GM21528 (cell line): ENCODE data around the gene COG2.

Source experiments
- ATAC-seq: cut with Tn5 transposase; IDR thresholded peaks from one replicate; pipeline ENCODE4 v1.9.1; 2021; ENCODE audit warnings: mild to moderate bottlenecking, moderate library complexity; ENCODE audit not compliant: unreplicated experiment, low FRiP score

Gene COG2

DNA sequence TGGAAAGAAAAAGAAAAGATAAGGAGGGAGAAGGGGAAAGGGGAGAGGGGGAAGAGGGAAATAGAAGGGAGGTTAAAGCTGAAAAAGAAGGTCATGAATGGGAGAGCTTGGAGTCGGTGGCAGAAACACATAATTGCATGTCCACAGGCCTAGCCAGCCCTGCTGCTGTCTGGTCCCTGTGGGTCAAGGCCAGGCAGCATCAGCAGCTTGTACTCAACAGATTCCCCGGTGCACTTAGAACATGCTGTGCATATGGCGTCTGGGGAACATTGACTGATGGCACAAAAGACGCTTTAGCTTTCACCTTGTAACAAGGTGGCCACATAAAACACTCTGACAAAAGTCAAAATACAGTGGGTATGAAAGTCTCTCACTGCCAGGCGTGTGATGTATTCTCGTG lies 25.9 kb downstream of the COG2 start:
- ATAC-seq = no peak

DNA sequence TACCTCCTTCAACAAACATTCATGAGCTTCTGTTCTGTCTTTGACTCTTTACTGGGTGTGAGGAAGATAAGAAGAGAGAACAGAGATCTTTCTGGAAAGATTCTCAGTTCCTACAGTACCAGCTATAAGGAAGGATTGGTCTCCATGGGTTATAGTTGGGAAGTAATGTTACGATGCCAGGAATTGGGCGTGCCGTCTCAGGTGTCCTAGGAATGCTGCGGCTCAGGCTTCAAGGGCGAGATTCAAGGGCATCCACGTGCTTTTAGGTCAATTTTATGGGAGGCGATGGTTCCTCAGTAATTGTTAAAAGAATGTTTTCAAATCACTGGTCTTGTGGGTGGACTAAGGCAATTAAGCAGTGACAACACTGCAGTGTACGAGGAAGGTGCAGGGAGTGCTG lies 27.3 kb downstream of the COG2 start:
- no peak for ATAC-seq

DNA sequence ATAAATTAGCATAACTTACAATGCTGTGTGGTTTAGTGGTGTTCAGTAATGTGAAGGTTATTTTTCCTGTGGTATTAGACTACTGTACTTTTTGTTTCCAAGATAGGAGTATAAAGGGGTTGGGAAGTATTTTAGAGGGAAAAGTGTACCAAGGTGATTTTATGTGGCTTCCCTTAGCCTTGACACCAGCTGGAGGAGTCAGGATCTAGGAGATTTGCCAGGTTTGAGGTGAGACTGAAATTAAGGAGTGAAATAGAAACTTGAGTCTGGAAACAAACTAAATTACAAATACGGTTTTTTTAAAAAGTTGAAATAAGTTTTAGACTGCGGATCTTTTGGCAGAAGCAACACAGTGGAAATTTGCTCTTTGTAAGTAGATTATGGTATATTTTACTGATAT lies 32.3 kb downstream of the COG2 start:
- ATAC-seq = no peak

DNA sequence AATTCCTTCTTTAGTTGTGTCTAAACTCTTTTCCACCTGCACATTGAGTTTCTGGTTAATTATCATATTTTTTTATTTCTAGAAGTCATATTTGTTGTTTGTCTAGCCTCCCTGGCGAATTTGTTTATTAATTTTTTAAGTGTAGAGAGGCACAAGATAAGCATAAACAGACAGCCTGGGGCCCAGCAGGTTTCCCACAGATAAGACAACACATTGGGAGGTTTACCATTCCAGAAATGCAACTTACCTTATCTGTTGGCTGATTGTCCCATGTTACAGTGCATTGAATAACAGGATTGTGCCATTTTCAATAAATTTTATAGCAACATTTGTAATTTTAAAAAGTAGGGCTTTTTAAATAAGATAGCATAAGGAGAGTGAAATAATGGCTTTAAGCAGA lies 34.9 kb downstream of the COG2 start:
- ATAC-seq = no peak

DNA sequence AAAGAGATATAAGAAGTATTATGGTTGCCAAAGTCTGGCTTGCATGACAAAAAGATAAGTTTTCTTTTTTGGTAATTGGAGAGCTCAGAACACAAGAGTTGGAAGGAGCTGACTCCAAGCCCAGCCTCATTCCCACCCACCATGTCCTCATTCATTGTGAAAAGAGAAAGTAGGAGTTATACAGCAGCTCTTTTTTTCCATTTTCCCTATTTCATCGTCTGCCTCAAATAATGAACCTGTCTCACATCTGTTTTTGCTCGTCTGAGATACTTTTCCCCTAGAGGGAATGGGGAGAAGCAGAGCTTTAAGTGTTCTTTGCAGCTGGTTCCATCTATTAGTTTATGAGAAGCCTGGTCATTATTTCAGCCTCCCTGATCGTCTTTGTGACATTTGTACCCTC lies 36.9 kb downstream of the COG2 start:
- ATAC-seq = no peak

DNA sequence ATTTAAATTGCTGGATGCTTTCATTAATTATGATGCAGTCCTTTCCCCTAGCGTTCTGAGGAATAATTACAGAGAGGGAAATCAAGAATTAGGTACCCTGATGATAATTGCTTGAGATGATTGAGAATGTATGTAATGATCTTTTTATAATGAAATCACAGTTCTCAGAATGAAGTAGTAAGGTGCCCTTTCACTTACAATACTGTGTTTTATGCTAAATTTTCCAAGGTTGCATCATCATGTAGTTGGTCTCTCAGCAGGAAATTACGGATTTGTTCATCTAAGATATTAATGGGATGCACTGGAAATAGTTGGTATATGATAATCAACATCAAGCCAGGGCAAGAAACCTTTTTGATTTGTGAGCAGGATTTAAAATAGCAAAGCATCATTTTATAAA lies 37.5 kb downstream of the COG2 start:
- no peak for ATAC-seq

DNA sequence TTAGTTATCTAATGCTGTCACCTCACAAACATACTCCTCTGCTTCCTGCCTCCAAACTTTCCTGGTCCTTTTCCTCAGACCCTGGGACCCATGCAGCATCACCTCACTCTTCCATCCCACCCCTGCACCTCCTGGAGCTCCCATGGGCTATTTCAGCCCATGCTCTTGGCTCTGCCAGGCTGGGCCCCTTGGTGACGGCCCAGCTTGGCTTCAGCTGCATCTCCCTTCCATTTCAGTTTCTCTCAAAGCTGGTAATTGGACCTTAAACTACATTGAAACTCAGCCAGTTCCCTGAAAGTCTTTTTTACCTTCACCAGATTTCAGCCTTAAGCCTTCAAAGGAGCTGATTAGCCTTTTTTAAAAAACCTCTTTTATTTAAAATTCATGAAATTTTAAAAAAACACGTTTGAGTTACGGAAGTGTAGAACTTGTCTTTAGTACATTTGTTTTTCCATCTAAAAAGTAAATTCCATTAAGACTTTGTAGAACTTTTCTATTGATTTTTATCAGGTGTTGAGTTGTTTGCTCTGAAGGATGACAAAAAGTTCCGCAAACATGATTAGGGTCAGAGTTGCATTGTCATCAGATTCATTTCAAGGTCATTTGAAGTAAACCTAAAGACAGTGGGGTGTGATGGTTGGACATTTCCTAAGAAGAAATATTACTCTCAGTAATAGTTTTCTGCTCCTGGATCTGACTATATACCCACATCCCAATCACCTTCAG lies 38.2 kb downstream of the COG2 start:
- no peak for ATAC-seq

DNA sequence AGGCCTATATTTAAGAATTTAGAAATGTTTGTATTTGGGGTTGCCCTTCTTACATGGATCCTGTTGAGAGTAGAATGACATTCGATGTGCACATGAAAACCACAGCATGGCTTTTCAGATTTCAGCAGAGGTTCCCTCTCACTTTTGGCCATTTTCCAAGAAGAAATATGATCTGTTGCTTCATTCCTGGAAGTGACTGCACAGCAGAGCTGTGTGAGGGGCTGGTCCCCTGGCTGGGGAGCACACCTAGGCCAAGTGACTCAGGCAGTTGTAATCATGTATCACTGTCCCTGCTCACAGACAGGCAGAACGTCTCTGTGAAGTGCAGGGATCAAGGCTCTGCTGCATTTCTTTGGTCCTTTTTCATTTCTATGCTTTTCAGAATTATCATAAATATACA lies 39.3 kb downstream of the COG2 start:
- no peak for ATAC-seq

DNA sequence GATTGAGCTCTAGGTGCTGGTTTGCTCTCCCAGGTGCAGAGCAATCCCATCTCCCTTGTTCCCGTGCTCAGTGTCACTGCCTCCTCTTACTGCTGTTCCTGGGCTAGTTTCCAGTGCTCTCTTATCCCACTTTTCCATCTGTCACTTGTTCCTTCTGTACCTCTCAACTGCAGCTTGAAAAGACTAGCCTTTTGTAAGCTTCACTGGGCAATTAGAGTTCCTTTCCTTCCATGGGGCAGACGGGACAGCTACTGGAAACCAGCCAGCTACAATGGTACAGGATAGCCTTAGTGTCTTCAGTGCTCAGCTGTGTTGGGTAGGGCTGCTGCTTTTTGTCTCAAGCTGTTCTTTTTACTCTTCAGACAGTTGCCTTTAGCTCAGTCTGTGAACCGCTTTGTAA lies 40.0 kb downstream of the COG2 start:
- no peak for ATAC-seq

DNA sequence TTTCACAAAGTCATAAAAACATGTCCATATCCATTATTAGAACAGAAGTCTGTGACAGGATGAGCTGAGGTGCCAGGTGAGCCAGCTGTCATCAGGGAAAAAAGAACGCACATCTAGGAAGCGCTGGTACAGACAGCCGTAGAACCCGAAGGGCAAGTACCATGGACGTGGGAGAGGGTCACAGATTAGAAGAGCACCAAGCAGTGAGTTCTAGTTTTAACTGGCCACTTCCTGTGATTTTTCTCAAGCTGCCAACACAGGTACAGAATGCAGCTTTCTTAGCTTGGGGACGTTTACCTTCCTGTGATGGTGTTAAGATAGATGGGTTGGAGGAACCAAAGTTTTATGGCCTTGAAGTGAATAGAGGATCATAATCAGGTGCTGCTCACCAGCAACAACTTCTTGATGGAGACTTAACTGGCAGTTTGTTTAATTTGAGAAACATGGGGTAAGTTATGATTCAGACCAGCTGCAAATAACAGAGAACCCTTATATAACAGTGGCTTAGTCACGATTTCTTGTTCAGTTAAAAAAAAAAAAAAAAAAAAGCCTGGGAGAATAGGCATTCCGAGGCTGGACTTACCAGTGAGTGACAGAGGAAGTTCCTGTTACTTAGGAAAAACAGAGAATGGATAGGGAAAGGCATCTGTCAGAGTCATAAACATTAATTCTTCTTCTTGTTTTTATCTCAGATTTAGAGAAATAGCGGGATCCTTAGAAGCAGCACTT lies 40.8 kb downstream of the COG2 start:
- no peak for ATAC-seq

DNA sequence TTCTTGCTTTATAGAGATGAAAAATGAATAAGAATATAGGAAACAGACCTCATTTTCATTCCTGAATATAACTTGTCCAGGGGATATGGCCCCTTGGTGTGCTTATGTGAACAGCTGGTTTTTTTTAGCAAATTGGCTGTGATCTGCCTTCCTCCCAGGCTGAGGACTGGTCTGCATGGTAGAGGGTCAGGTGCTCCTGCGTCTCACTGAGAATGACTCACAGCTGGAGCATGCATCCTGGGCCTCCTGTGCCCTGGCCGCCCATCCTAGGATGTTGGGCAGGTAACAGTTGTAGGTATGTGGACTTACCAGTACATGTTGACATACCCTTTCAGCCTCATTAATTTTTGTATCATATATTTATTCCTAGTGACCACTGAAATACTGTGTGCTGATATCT lies 41.9 kb downstream of the COG2 start:
- ATAC-seq = no peak

DNA sequence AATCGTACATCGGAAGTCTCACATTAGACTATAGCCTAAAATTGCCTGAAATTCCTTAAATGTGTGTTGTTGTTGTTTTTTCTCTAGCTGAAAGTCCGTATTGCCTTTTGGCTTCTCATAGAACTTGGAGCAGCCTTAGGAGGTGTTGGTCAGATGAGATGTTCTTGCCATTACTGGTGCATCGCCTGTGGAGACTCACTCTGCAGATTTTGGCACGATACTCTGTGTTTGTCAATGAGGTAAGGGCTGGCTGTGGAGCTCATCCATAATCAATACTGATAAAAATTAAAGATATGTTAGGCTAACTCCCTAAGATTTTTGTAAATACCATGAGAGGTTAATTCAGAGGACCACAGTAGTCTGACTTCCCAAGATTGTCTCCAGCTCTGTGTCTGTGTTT lies 42.7 kb downstream of the COG2 start:
- no peak for ATAC-seq

DNA sequence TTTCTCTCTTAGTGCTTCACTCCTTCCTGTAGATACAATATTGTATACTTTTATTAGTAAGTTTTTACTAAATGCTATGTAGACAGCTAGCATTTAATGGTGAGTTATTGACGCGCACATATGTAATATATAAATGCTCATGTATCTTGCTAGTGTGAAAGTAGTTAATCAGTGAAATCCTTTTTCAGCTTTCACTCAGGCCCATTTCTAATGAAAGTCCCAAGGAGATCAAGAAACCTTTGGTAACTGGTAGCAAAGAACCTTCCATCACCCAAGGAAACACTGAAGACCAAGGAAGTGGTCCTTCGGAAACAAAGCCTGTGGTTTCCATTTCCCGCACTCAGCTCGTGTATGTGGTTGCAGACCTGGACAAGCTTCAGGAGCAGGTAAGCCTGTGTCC lies 44.5 kb downstream of the COG2 start:
- no peak for ATAC-seq

DNA sequence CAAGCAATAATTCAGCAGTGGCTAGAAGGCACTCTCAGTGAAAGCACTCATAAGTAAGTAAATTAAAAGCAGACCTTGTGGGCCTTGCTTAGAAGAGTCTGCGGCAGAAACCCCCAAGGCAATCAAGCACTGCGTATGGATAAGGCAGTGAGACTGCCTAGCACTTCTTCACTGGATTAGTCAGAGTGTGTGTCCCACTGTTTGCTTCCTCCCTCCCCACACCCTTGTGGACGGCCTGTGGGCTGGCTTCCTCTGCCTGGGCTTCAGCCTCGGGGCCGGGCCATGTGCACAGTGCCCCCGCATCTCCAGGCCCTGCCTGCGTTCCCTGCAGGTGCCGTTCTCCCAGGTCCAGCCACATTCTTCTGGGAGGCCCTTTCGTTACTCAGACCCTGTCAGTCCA lies 47.8 kb downstream of the COG2 start:
- no peak for ATAC-seq

DNA sequence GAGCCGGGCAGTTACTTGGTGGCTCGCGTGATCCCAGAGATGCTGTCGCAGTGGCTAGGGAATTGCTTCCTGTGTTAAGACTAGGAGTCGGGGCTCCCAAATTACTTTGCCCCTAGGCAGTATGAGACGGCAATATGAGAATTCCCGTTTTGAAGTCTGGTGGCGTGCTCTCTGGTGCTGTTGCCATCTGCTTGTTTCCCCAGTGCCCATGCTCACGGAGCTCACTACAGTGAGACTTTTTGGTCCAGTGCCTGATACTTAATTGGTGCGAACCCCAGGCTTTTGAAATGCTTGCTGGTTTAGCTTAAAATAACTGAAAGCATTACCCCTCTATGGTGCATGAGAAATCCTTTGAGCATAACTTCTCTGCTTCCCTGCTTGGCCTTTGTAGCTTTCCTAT lies 49.3 kb downstream of the COG2 start:
- no peak for ATAC-seq

DNA sequence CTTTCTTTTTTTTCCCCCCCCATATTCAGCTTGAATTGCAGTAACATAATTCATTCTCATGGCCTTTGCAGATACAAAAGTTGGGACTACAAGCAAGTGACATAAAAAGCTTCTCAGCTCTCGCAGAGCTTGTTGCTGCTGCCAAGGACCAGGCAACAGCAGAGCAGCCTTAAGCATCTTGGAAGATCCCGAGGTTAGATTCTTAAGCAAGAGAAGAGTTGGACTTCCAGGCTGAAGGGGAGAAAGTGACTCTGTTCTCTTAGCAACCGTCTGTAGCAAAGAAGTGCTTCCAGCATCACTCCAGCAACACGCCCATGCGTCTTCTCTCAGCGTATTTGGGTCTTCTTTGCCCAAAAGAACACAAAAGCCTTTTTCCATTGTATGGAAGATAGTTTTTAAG lies 50.9 kb downstream of the COG2 start:
- ATAC-seq = no peak

DNA sequence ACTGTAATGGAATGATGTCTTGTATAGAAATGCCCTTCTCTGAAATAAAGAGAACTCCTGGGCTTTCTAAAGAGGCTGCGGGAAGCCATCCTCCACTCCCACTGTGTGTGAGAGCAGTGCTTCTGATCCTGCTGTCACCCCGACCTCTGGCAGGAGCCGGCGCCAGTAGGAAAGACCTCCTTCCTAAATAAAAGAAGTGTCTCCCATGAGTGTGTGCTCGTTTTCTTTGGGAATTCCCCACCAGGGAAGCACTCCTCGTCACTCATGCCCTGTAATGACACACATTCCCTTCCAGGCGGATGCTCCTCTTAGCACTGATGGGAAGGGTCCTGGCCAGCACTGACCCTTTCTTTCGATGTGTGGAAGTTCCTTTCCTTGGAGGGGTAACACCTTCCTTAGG lies 51.5 kb downstream of the COG2 start:
- no peak for ATAC-seq

DNA sequence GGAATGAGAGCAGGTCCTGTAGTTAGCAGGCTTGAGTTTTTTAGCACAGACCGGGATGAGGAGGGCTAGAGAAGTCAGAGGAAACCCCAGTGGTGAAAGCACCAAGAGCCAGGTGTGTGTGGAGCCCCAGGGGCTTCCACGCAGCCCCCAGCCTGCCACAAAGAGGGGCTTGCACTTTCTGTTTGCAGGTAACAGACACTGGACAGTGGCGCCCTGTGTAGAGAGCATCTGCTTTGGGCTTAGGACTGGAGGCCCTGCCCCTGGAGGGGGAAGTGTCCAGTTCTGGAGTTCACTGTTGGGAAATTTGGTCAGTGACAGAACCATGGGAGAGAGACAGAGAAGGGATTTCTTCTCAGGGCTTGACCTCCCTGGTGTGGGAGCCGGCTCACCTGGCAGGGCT lies 52.2 kb downstream of the COG2 start:
- no peak for ATAC-seq

DNA sequence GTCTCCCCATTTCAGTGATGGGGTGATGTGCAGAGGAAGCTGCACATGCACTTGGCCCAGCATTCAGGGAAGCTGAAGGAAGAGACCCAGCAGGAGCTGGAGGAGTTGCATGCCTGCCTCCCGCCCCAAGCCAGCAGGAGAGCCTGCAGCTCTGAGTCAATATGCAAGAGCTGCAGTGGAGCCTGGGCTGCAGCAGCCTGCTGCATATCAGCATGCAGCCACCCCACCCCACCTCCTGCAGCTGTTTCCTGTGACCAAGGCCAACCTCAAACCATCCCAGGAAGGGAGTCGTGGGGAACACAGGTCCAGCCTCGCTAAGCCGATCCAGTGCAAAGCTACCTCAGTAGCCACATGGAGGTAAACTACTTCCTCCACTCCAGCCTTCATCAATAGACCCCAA lies 52.7 kb downstream of the COG2 start:
- ATAC-seq = no peak

DNA sequence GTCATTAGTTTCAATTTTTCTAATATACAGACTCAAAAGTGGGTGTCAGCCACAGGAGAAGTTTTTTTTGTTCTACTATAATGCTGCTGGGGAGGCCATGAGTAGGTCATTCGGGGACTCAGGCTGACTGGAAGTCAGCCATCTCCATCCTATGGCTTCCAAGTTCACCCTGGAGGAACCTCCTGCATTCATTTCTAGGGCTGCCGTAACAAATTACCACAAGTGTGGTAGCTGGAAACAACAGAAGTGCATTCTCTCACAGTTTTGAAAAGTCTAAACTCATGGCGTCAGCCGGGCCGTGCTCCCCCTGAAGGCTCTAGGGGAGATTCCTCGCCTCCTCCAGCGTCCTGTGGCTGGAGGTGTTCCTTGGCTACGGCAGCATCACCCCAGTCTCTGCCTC lies 53.9 kb downstream of the COG2 start:
- no peak for ATAC-seq

DNA sequence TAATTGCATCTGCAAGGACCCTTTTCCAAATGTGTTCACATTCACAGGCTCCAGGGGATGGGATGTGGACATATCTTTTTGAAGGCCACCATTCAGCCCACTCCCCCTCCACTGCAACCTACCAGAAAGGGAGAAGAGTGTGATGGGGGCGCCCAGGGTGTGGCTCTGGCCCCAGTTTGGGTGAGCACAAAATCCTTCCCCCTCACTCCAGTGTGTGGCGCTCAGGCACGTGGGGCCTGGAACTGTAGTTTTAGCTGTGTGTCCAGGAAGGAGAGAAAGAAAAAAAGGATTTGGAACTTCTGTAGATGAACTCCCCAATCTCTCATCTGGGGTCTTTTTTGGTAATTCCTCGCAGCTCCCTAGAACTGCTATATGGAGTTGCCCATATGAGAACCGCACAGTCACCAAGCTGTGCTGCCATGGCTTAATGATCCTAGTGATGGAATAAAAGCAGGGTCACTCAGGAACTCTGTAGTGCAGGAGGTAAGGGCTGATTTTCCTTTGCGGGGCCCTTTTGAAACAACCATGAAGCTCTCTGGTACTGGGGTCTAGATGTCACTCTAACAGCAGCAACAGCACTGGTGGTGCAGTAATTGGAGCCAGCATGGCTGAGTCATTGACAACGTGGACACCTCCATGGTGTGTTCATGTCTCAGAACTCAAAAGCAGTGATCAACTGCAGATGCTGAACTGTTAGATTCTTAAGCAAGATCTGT lies 54.6 kb downstream of the COG2 start:
- ATAC-seq = no peak

DNA sequence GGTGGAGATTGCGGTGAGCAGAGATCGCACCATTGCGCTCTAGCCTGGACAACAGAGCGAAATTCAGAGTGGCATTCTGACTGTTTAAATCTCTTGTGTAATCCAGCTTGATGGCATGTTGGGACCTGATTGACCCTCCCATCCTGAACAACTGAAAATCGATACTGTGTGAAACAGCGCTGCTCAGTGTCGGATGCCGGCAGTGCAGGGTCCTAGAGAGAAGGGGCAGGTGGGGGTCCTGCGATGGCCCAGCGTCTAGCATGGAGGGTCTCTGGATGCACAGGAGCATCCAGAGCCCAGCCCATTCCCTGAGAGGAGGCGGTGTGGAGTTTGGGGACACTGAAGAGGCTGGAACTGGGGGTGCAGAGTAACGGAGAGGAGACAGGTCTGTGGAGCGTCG lies 55.8 kb downstream of the COG2 start:
- no peak for ATAC-seq
